HUDEP-2 (cell line): ENCODE data around the gene MBOAT2.
"Not testable (repeated sequence)": the region's sequence is repeated elsewhere in the genome, so short reads cannot be mapped to it uniquely, and the experiment has no call there.

Source experiments
- DNase-seq, 76 experiments: peaks; one replicate each; lab custom pipeline; 2025; ENCODE audit not compliant: unreplicated experiment in 76 of 76; lab: John Stamatoyannopoulos, UW

MBOAT2 gene

DNA sequence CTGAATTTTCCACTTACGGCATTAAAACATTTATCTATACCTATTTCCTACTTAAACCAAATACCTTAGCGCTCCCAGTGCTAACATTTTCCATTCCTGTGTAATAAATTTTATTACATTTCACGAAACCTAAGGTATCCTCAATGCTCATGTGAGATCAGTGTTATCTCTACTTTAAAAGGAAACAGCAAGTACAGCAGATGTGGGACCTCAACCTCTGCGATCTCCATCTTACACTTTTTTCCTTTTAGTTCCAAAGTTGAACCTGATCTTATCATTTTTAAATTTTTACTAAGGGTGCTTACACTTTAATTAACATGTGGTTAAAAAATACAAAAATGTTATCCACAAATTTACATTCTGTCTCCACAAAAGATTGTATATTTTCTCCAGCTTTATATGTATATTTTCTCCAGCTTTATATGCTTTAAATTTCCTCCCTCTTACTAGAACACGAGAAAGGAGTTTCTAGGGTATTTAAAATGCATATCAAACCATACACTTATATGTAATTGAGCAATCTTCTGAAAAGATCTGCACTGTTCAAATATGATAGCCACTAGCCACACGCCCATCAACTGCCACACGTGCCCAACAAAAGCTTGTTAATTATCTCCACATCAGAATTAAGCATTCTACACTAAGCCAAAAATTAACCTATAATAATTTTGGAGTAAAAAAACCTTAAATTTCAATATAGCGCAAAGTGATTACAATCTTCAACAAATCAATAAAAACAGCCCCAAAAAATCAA lies 38.1 kb downstream of the MBOAT2 start:
- peak in 64 of 76 experiments; percentile 9 to 83 (median 48) for DNase-seq

GRCh38 chr2:8962890-8963289 lies 40.6 kb downstream of the MBOAT2 start:
- DNase-seq: no peak

DNA sequence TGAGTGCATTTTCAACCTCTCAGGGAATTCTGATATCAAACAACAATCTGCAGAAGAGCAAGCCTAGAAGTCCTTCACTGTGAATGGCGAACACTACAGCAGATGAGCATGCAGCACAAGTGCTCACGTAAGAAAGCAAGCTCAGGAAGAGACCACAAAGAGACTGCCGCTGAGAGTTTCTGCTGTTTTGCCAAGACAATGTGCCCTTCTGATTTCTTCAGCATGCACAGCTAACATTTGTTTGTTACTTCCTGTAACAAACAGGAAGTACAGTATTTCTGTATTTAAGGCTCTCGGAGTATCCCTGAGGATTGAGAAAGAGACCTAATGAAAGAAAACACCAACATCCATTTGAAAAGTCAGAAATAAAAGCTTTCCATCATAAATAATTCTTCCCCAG lies 45.9 kb downstream of the MBOAT2 start:
- DNase-seq: no peak

DNA sequence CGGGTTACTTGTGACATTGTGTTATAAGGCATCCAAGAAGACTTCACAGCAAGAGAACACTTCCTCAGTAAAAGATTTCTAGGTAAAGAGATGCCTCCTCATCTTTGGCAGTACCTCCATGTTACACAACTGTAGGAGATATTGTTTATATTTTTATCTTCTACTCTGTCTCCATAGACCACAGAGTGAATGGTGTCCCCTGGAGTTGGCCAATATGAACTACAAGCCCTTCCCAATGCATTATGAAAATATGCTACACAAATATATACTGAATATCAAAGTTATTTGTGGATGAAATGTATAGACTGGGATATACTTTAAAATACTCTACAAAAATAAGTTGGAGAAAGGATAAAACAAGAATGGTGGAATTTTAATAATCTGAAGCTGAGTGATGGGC lies 46.7 kb downstream of the MBOAT2 start:
- DNase-seq: peak in 1 of 76 experiments; percentile 32

GRCh38 chr2:8954990-8955389 lies 48.5 kb downstream of the MBOAT2 start:
- DNase-seq: no peak

GRCh38 chr2:8953525-8953924 lies 50.0 kb downstream of the MBOAT2 start:
- no peak for DNase-seq

- no peak for DNase-seq
Observed at GRCh38 chr2:8939486-8940114, 63.9 kb downstream of the MBOAT2 start.

GRCh38 chr2:8938384-8938783 lies 65.1 kb downstream of the MBOAT2 start:
- DNase-seq: no peak

GRCh38 chr2:8935982-8936381 lies 67.5 kb downstream of the MBOAT2 start:
- no peak for DNase-seq

DNA sequence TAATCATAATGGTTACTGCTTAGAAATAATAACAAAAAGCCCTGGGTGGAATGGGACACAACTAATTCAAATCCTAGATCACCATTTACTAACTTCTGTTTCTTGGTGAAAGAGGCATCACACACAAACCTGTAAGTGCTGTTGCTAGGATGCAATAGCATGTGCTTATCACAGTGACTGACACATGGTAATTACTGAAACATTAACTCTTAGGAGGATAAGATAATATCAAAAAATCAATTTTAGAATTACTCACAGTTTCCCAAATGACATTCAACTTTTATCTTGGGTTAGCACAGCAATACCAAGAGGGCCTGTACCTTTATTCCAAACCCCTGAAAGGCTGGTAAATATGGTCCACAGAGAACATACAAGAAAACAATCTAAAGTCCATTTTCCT lies 69.1 kb downstream of the MBOAT2 start:
- DNase-seq: peak in 3 of 76 experiments; percentile 16 to 18 (median 17)

DNA sequence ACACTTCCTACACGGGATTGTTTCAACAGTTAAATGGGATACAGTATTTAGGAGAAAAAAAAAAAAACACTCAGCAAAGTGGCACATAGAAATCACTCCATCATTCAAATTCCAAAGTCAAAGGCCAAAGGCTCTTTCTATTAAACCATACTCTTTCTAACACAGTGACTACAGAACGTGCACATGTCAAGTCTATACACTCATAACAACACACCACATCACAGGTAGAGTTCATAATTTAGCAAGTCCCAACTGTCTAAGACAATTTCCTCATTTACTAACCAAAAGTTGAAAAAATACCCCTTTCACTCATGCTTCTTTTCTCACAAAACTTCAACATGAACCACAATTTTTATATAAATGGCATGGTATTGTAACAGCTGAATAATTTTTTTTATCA lies 70.8 kb downstream of the MBOAT2 start:
- DNase-seq: no peak

DNA sequence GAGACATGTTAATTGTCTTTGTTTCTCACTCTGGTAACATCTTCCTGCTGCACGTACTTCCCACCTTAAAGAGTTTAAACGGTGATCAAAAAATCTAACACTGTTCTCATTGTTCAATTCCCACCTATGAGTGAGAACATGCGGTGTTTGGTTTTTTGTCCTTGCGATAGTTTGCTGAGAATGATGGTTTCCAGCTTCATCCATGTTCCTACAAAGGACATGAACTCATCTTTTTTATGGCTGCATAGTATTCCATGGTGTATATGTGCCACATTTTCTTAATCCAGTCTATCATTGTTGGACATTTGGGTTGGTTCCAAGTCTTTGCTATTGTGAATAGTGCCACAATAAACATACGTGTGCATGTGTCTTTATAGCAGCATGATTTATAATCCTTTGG lies 73.3 kb downstream of the MBOAT2 start:
- not testable (repeated sequence) for DNase-seq

GRCh38 chr2:8929128-8929527 lies 74.4 kb downstream of the MBOAT2 start:
- DNase-seq: no peak

- DNase-seq: peak in 63 of 76 experiments; percentile 3 to 89 (median 57)
Observed at GRCh38 chr2:8927510-8928455, 75.7 kb downstream of the MBOAT2 start.

DNA sequence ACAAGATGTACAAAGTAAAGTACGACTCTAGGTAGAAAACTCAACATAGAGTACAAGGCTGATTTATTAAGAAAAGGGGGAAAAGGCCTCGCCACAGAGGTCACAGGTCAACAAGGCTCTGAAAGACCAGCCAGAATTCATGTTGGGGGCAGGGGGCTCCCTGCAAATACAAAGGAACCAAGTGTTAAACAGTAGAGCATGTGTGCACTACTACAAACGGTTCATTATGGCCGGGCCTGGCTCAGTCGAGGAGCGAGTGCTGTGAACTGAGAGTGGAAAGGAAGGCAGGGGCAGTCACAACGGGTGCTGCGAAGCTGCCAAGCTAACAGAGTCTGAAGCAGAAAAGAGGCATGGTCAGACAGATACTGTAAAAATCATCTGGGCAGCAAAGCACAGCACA lies 77.1 kb downstream of the MBOAT2 start:
- DNase-seq: no peak

- peak in 7 of 76 experiments; percentile 12 to 50 (median 29) for DNase-seq
Observed at GRCh38 chr2:8925411-8925810, 78.1 kb downstream of the MBOAT2 start.

- DNase-seq: no peak
Observed at GRCh38 chr2:8923183-8923582, 80.3 kb downstream of the MBOAT2 start.

- no peak for DNase-seq
Observed at GRCh38 chr2:8922431-8922830, 81.1 kb downstream of the MBOAT2 start.

DNA sequence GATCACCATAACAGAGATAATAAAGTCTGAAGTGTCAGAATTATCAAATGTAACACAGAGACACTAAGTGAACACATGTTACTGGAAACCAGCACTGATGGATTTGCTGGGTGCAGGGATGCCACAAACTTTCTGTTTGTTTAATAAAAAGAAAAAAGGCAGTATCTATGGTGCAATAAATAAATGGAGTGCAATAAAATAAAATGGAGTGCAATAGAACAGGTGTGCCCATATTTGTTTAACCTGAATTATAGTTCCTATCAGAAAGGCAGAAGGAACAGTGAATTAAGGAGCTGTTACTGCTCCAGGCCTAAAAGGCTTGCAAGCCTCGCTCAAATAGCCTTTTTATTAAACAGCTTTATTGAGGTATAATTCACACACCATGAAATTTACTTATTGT lies 85.1 kb downstream of the MBOAT2 start:
- no peak for DNase-seq

- DNase-seq: no peak
Observed at GRCh38 chr2:8915941-8916340, 87.5 kb downstream of the MBOAT2 start.

- DNase-seq: not testable (repeated sequence)
Observed at GRCh38 chr2:8913767-8914166, 89.7 kb downstream of the MBOAT2 start.
